ENCODE data around the gene CFAP57. TPM values are rescaled to one million over a fixed set of nuclear protein-coding genes. Genes with fewer than 3 reads are reported as not detected.

The CFAP57 gene
- total and polyA plus RNA-seq, 9 of the 15 experiments (the other 6 are each of a cell fraction or from before 2014, with no cell fraction given): 0.04 to 0.22 (median 0.07) TPM; not detected in 3

DNA sequence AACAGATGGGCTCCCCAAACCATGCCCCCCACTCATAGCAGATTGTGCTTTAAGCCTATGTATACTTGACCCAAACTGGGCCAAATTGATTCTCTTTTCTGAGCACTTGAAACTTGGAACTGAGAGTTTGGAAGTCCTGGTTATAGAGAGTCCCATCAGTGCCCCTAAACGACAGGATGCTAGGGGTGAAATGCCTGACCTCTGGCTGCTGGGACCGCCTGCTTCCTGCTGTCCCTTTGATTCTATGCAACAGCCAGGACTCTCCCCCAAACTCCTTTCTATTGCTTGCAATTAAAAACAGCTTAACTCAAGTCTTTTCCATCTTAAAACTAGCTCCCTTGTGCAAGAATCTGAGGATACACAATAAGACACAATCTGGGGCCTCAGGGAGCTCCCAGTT is 108.6 kb downstream of the CFAP57 start (continued):
- TF ChIP-seq, protein P1, sequence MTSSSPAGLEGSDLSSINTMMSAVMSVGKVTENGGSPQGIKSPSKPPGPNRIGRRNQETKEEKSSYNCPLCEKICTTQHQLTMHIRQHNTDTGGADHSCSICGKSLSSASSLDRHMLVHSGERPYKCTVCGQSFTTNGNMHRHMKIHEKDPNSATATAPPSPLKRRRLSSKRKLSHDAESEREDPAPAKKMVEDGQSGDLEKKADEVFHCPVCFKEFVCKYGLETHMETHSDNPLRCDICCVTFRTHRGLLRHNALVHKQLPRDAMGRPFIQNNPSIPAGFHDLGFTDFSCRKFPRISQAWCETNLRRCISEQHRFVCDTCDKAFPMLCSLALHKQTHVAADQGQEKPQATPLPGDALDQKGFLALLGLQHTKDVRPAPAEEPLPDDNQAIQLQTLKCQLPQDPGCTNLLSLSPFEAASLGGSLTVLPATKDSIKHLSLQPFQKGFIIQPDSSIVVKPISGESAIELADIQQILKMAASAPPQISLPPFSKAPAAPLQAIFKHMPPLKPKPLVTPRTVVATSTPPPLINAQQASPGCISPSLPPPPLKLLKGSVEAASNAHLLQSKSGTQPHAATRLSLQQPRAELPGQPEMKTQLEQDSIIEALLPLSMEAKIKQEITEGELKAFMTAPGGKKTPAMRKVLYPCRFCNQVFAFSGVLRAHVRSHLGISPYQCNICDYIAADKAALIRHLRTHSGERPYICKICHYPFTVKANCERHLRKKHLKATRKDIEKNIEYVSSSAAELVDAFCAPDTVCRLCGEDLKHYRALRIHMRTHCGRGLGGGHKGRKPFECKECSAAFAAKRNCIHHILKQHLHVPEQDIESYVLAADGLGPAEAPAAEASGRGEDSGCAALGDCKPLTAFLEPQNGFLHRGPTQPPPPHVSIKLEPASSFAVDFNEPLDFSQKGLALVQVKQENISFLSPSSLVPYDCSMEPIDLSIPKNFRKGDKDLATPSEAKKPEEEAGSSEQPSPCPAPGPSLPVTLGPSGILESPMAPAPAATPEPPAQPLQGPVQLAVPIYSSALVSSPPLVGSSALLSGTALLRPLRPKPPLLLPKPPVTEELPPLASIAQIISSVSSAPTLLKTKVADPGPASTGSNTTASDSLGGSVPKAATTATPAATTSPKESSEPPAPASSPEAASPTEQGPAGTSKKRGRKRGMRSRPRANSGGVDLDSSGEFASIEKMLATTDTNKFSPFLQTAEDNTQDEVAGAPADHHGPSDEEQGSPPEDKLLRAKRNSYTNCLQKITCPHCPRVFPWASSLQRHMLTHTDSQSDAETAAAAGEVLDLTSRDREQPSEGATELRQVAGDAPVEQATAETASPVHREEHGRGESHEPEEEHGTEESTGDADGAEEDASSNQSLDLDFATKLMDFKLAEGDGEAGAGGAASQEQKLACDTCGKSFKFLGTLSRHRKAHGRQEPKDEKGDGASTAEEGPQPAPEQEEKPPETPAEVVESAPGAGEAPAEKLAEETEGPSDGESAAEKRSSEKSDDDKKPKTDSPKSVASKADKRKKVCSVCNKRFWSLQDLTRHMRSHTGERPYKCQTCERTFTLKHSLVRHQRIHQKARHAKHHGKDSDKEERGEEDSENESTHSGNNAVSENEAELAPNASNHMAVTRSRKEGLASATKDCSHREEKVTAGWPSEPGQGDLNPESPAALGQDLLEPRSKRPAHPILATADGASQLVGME (CRISPR knock-in tag; IDR thresholded peaks at IDR 0.05): no peak
- TF ChIP-seq COPS2 (conservative IDR thresholded peaks at IDR 0.05) (no peak), ELF2 (CRISPR knock-in tag; IDR thresholded peaks at IDR 0.05) (no peak), SP2 (IDR thresholded peaks at IDR 0.05; ENCODE audit: extremely low read depth, low read depth, low read length, poor library complexity, severe bottlenecking) (no peak)
- TF ChIP-seq, protein P2, sequence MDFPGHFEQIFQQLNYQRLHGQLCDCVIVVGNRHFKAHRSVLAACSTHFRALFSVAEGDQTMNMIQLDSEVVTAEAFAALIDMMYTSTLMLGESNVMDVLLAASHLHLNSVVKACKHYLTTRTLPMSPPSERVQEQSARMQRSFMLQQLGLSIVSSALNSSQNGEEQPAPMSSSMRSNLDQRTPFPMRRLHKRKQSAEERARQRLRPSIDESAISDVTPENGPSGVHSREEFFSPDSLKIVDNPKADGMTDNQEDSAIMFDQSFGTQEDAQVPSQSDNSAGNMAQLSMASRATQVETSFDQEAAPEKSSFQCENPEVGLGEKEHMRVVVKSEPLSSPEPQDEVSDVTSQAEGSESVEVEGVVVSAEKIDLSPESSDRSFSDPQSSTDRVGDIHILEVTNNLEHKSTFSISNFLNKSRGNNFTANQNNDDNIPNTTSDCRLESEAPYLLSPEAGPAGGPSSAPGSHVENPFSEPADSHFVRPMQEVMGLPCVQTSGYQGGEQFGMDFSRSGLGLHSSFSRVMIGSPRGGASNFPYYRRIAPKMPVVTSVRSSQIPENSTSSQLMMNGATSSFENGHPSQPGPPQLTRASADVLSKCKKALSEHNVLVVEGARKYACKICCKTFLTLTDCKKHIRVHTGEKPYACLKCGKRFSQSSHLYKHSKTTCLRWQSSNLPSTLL (IDR thresholded peaks at IDR 0.05): no peak

Data from K562 (cell line).